GM19452 (cell line): ENCODE data around the gene ST3GAL3.
"Not testable (repeated sequence)": the region's sequence is repeated elsewhere in the genome, so short reads cannot be mapped to it uniquely, and the experiment has no call there.

Source experiments
- ATAC-seq: cut with Tn5 transposase; IDR thresholded peaks from one replicate; pipeline ENCODE4 v1.9.1; 2021; ENCODE audit not compliant: unreplicated experiment

Gene ST3GAL3

DNA sequence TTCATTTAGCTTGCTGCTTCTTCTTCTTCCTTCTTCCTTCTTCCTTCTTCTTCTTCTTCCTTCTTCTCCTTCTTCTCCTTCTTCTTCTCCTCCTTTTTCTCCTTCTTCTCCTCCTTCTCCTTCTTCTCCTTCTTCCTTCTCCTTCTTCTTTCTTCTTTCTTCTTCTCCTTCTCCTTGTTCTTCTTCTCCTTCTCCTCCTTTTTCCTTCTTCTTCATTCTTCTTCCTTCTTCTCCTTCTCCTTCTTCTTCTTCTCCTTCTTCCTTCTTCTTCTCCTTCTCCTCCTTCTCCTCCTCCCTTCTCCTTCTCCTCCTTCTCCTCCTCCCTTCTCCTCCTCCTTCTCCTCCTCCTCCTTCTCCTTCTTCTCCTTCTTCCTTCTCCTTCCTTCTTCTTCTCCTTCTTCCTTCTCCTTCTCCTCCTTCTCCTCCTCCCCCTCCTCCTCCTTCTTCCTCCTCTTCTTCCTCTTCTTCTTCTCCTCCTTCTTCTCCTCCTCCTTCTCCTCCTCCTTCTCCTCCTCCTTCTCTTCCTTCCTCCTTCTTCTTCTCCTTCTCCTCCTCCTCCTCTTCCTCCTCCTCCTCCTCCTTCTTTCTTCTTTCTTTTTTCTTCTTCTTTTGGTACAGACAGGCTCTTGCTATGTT is 110.1 kb downstream of the ST3GAL3 start:
- no peak for ATAC-seq

DNA sequence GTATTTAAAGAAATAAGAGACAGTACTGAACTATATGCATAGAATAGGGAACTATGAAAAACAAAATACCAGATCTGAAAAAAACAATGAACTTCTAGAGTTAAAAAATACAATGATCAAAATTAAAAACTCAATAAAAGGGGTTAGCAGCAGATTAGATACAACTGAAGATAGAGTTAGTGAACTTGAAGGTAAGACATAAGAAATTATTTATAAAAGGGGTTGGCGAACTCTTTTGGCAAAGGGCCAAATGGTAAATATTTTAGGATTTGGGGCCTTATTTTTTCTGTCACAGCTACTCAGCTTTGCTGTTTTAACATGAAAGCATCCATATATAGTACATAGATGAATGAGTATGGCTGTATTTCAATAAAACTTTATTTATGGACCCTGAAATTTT is 111.4 kb downstream of the ST3GAL3 start:
- no peak for ATAC-seq

DNA sequence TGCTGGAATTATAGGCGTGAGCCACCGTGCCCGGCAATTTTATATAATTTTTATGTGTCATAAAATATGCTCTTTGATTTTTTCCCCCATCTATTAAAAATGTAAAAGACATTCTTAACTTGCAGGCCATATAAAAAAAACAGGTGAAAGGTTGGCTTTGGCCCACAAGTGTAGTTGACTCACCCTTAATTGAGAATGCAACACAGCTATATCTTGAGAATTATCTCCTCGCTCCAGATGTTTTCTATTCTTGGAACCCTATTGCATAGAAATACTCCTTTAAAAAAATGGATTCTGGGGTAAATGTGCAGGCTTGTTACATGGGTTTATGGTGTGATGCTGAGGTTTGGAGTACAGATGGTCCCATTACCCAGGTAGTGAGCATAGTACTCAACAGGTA is 112.0 kb downstream of the ST3GAL3 start:
- ATAC-seq: no peak

DNA sequence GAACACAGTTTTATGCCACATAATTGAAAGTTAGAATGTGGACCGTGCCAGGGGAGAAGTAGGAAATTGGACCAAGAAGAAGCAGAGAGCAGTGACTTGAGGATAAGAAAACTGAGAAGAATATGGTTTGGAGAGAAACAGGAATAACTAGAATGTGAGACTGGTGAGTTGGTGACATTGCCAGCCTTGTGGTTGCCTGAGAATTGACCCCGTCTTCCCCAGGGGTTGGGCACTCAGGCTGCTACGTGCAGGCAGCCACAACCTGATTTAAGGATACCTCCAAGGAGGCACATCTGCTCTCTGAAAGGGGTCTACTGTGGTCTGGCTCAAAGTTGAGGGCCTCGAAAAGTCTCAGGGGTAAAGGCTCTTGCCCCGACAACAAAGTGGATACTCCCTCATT is 114.1 kb downstream of the ST3GAL3 start:
- no peak for ATAC-seq

DNA sequence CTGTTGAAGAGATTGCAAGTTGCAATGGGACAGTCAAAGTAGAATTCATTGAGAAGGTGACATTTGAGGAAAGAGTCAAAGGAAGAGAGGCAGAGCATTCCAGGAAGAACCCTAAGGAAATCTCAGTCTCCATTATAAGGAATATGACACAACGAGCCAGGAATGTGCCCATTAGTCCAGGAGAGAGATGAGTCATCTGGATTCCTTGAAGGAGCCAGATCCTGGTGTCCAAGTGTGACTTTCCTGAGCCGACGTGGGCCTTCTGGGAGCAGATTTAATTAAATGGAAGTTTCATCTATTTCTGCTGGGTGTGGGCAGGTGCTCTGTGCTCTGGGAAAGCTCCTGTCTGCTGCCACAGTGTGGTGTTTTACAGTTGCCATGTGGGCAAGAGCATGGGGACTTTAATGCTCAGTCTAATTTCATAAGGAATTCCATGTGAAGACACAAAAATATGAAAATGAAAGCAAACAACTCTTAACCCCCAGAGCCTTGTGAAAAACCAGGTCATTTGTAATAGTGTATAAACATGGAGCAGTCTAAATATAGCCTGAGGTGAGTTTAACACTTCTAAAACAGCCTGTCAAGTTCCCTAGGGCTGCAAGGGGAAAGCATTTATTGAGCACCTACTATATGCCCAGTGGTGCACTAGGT is 114.8 kb downstream of the ST3GAL3 start:
- no peak for ATAC-seq

DNA sequence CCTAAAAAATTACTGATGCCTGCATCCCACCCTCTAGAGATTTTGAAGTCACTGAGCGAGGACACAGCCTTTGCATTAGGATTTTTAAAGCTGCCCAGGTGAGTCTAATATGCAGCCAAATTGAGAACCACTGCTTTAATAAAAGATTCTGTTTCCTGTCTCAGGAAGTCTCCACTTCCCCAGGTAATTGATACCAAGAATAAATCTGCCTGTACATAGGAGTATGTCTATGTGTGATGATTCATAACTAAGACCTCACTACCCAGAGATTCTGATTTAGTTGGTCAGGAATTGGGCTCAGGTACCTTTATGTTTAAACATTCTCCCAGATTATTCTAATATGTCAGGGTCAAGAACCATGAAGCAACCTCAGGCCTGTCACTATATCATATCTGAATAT is 117.5 kb downstream of the ST3GAL3 start:
- ATAC-seq: no peak

DNA sequence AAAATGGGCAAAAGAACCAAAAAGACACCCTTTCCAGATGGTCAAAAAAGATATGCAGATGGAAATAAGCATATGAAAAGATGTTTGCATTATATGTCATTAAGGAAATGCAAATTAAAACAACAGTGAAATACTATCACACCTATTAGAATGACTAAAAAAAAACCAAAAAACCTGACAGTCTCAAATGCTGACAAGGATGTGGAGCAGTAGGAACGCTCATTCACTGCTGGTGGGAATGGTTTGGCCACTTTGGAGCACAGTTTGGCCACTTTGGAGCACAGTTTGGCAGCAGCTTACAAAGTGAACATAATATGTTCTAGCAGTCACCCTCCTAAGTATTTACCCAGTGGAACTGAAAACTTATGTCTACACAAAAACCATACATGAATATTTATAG is 121.2 kb downstream of the ST3GAL3 start:
- ATAC-seq: no peak

DNA sequence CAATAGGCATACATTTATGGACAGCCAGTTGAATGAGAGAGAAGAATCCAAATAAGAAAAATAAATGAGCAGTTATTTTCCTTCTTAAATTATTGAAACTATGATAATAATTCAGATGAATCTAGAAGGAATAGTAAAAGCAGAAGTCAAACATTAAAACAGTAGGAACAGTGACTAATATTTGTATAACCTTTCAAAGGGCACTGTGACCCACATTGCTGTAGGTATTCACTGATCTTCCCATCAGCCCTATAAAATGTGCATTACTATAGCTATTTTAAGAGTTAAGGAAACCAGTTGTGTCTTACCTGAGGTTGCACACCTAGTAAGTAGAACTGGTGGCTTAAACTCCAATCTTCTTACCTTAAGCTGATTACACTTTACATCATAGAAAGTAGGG is 123.5 kb downstream of the ST3GAL3 start:
- no peak for ATAC-seq

DNA sequence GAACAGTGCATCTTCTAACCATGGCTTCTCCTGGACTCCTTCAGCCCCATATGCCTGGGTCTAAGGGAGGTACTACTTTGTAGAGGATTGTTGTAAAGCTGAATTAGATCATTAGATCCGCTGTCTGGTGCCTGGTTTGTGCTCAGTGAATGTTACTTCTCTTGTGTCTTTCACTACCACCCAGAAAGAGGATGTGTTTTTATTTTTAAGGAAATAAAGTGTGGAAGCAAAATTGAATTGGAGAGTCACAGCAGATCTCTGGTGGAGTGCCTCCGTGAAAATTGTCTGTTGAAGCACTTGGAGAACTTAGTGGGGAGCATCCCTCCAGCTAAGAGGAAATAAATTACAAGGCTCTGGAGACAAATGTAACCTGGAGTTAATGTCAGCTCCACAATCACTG is 124.5 kb downstream of the ST3GAL3 start:
- no peak for ATAC-seq

DNA sequence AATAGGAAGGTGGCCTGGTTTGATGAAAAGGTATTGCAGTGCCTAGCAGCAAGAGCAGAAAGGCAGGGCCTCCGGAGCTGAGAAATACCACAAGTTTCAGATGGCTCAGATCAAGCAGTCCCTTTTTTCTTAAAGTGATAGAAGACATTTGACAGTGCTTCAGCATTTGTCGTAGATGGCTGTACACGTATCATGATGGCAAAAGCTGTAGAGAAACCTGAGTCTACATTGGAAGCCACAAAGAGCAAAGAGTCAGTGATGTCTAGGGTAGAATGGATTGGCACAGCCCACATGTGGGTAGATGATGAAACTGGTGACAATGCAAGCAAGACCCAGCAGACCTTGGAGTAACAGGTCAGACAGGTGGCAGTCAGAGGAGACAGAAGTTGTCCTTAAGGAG is 124.9 kb downstream of the ST3GAL3 start:
- no peak for ATAC-seq

DNA sequence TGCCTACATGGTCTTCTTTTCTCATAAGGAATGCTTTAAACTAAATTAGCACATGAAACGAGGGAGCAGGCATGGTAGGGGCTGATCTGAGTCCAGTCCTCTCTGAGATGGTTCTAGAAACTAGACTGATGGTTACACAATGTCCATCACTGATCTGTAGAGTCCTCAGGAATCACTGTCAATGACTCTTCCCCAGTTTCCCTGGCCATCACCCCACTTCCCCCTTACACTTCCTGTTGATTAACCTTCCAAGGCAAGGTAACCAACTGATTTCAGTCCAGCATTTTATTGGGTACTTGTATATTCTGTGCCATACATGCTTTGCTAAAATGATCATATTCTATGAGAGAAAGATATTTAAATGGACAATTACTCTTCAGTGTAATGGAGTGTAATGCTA is 125.7 kb downstream of the ST3GAL3 start:
- no peak for ATAC-seq

DNA sequence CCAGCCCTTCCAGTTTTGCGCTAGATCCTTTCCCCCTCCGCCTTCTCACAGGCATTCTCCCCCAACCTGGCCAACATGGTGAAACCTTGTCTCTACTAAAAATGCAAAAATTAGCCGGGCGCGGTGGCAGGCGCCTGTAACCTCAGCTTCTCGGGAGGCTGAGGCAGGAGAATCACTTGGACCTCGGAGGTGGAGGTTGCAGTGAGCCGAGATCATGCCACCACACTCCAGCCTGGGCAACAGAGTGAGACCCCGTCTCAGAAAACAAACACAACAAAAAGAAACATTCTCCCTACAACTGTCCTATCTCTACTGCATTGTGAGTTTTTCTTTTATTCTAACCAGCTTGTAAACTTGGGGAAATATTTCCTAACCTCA is 126.6 kb downstream of the ST3GAL3 start:
- not testable (repeated sequence) for ATAC-seq

DNA sequence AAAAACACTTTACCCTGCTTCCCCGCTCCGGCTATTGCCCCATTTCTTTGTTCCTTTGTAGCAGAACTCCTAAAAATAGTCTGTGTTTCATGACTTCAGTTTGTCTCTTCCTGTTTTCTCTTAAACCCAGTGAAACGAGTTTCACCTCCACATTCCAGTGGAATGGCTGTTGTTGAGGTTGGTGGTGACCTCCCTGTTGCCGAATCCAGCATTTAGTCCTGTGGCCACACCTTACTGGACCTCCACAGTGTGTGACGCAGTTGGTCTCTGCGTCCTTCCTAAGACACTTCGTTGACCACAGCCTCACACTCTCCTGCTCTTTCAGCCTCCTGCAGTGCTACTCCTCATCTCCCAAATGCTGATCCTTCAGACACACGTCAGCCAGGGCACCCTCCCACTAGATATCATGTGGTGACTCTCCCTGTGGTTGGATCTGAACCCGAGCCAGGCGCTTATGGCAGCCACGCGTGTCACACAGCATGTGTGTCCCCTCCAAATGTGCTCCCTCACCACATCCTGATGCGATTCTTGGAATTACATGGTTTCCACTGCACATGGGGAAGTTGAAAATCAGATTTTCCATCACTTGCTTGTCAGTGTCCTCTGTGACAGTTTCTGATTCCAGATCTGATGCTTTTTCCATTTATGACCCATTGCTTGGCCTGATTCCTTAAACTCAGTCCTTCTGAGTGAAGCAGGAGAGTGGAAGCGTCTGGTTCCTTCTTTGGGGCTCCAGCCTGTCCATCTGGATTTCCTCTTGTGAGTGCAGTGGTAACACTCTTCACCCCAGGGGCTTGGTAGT is 127.1 kb downstream of the ST3GAL3 start:
- no peak for ATAC-seq

DNA sequence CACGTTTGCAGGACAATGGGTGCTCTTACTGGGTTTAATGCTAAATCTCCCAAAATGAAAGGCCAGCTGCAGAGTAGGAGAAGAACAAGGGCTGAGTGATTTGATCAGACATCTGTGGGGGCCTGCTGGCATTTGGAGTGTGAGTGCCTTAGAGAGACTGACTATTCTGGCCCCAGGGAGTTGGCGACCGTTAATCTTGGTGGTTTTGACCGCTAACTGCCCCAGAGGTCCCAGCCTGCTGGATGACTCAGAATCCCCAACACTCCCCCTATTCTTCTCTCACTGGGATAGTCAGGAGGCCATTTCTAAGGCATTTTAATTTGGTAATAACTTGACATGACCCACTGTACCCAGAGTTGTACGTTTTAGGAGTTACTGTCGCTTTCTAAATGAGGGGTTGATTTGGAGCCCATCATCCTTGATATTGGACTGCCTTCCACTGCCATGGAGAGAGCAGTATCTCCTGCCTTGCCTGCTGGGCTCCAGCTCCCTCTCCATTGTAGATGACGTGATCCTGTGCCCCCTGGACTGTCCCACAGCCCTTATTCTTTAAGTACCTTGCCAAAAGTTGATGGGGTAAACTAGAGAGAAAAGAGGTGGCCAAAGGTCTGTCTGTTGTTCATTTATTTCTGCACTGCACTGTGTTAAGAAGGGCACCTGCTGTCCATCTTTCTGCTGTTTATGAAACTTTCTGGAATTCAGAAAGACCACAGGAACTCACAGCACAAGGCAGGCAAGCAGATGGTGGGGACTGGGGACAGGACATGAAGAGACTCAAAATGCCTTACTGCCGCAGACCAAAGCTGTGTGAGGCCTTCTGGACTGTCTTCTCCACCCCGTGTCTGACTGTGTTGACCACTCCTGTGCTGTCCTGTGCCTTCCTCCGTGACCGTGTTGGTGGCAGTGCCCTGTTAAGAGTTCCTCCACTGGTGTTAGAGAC is 128.0 kb downstream of the ST3GAL3 start:
- ATAC-seq: no peak

DNA sequence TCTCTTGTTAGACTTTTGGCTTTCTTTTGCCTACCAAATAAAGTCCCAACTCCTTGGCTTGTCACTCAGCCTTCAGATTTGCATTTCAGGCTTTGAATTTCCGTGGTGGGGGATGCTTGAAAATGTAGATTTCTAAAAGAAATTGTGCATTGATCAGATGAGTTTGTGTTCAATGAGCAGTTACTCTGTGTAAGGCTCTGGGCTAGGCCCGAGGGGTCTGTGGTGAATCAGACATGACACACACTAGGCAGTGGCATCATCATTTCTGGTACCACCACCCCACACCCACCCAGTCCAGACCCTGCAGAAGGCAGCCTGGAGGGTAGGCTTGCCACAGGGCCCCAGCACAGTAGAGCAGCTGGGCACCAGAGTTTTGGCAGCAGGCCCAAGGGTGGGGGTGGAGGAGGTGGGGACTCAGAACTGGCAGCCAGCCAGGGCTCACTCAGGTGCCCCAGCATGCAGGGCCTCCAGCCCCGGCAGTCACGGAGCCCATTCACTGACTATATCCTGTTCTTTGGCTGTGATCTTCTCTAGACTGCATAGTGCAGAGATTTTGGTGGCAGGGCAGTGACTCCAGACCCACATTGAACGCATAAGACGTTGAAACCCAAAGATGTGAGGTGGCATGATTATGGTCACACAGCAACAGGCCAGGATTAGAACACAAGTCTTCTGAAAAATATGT is 129.1 kb downstream of the ST3GAL3 start:
- no peak for ATAC-seq

DNA sequence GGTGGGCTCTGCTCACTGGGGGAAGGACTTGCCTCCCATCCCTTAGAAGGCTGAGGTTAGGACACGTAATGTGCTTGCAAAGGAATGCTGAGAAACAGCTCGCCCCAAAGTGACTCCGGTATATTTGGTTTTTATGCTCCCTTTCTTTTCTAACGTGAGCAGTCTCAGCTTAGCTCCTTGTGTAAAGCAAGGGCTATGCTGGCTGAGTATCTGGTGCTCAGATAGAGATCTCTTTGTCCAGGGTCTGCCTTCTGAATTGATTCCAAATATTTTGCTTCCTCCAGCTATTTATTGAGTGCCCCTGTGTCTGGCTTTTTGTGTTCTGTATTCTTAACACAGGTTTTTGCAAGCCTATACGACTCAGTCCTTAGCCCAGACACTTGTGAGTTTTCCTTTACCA is 131.7 kb downstream of the ST3GAL3 start:
- no peak for ATAC-seq

DNA sequence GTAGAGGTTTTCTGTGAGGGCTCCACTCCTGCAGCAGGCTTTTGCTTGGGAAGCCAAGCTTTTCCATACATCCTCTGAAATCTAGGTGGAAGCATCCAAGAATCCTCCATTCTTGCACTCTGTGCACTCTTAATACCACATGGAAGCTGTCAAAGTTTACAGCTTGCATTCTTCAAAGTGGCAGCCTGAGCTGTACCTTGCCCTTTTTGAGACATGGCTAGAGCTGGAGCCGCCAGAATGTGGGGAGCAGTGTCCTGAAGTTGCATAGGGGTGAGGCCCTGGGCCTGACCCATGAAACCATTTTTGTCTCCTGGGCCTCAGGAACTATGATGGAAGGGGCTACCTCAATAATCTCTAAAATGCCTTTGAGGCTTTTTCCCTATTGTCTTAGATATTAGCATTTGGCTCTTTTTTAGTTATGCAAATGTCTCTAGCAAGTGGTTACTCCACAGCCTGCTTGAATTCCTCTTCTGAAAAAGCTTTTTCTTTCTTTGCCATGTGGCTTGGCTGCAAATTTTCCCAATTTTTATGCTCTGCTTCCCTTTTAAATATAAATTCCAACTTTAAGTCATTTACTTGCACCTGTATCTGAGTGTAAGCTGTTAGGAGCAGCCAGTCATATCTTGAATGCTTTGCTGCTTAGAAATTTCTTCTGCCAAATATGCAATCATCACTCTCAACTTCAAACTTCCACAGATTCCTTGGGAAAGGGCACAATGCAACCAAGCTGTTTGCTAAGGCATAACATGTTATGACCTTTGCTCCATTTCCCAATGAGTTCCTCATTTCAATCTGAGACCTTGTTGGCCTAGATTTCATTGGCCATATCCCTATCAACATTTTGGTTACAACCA is 134.2 kb downstream of the ST3GAL3 start:
- ATAC-seq: no peak

DNA sequence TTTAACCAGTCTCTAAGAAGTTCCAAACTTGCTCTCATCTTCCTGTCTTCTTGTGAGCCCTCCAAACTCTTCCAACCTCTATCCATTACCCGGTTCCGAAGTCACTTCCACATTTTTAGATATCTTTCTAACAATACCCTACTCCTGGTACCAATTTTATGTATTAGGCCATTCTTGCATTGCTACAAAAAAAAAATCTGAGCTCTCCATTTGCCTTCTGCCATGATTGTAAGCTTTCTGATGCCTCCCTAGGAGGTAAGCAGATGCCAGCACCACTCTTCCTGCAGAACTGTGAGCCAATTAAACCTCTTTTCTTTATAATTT is 134.8 kb downstream of the ST3GAL3 start:
- ATAC-seq: no peak

DNA sequence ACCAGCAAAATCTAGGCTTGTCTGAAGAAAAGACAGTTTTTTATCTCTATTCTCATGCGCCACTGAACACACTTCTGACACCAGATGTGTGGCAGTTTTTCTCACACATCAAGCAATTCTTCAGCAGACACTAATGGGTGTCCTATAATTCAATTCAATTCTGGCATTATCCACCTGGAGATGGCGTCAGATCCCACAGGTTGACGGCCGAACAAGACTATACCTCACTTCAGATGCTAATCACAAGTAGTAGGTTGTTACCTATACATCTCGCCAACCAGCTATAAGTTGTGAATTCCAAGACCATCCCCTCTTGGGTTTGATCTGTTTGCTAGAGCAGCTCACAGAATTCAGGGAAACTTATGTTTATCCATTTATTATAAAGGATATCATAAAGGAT is 136.3 kb downstream of the ST3GAL3 start:
- ATAC-seq: no peak

DNA sequence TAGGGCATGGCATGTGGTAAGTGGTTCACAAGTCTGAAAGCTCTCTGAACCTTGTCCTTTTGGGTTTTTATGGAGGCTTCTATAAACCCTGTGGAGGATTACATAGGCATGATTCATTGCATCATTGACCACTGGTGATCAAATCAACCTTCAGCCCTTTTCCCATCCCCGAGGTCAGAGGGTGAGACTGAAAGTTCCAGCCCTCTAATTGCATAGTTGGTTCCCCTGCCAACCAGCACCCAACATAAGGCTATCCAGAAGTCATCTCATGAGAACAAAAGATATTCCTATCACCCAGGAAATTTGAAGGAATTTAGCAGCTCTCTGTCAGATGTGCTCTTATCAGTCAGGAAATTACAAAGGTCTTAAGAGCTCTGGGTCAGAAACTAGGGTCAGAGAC is 136.8 kb downstream of the ST3GAL3 start:
- no peak for ATAC-seq
